ENCODE data around the gene KCNJ14. TPM values are rescaled to one million over a fixed set of nuclear protein-coding genes. Genes with fewer than 3 reads are reported as not detected.

The KCNJ14 gene
- total and polyA plus RNA-seq, 7 experiments from 2014 or later = 0.05 to 3.9 (median 2.1) TPM

DNA sequence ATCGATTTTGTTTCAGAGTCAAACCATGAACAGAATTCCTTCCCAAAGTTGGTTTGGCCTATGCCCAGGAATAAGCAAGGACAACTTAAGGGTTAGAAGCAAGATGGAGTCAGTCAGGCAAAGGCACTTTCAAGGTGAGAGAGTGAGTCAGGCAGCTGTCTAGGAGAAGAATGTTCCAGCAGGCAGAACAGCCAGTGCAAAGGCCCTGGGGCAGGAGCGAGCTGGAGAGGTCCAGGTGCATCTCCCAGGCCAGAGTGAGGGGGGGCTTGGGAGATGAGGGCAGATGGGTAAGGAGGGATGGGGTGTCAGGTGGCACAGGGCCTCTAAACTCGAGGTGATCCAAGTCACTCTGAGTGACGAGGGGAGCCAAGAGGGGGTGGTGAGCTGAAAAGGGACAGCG, 18.8 kb upstream of the KCNJ14 start:
- Mint-ChIP-seq H3K27ac (no peak overlapping the region), H3K27me3 (peaks cover 10 to 32% (median 18%) of the 10 kb centered on the region in 5 donors), H3K4me3 (no peak overlapping the region), H3K4me1 (peaks cover 0 to 3% (median 0%) of the 10 kb centered on the region in 7 donors), H3K9me3 (peaks cover 0 to 1% (median 0%) of the 10 kb centered on the region in 11 donors), H3K36me3 (no peaks in the 10 kb centered on the region)
- no peak for ATAC-seq
- no peaks in the 10 kb centered on the region for H3K9me3 ChIP-seq (ENCODE audit: control insufficient read depth in 2 of 3, low read length in 3 of 3)
- H3K36me3 ChIP-seq (ENCODE audit: control insufficient read depth in 2 of 3, insufficient read depth in 3 of 3, low read length in 3 of 3) = no peaks in the 10 kb centered on the region
- H3K27me3 ChIP-seq (ENCODE audit: control insufficient read depth in 2 of 2, insufficient read depth in 2 of 2, low read length in 2 of 2) = peaks cover 0 to under 1% of the 10 kb centered on the region in 2 donors
- intact Hi-C loops (cut with micrococcal nuclease) = no loop called here
- H3K27ac ChIP-seq (ENCODE audit: low read depth, low read length) = no peak overlapping the region
- no peaks in the 10 kb centered on the region for H3K4me1 ChIP-seq (ENCODE audit: control insufficient read depth in 2 of 2, insufficient read depth in 2 of 2, low read length in 2 of 2)
- H3K4me3 ChIP-seq (ENCODE audit: low read length) = no peak overlapping the region
- CTCF ChIA-PET = interaction anchor here (1.2 kb wide), 1 partner anchor 148 kb away, joined by 3 read pairs; no protein-coding TSS in a partner anchor
- POLR2A ChIA-PET = no interaction called here
- no peak for DNase-seq

DNA sequence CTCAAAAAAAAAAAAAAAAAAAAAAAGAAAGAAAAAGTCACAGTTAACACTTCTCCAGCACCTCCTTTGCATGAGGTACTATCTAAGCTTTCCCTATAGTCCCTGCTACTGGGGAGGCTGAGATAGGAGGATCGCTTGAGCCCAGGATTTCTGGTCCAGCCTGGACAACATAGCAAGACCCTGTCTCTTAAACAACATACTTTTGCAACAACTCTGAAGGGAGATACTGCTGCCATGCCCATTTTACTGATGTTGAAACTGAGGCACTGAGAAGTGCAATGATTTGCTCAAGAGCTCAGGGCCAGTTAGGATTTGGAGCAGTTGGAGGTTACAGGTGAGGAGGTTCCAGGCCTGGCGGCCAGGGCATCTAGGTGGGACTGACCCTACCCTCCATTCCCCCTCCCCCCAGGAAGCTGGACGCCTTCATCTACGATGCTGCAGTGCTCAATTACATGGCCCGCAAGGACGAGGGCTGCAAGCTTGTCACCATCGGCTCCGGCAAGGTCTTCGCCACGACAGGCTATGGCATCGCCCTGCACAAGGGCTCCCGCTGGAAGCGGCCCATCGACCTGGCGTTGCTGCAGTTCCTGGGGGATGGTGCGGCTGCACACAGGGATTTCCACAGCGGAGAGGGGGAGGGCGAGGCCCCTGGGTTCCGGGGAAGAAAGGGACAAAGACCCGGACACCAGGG, 13.9 kb upstream of the KCNJ14 start:
- Mint-ChIP-seq H3K36me3 (peaks cover 0 to 5% (median 0%) of the 10 kb centered on the region in 5 donors), H3K27me3 (peaks cover 13 to 48% (median 27%) of the 10 kb centered on the region in 5 donors), H3K27ac (peak overlapping the region in 1 of 9 donors; percentile 17), H3K4me1 (peaks cover 10 to 25% (median 21%) of the 10 kb centered on the region in 7 donors), H3K9me3 (peaks cover 0 to 1% (median 0%) of the 10 kb centered on the region in 11 donors), H3K4me3 (peak overlapping the region in 9 of 10 donors; percentile 53 to 77 (median 68))
- ChIA-PET POLR2A (interaction anchor here (0.7 kb wide), 1 partner anchor 1167 kb away, joined by 3 read pairs; no protein-coding TSS in a partner anchor), CTCF (no interaction called here)
- H3K36me3 ChIP-seq (ENCODE audit: control insufficient read depth in 2 of 3, insufficient read depth in 3 of 3, low read length in 3 of 3) = peaks cover 0 to 4% (median 0%) of the 10 kb centered on the region in 3 experiments
- intact Hi-C loops (cut with micrococcal nuclease) = no loop called here
- H3K27me3 ChIP-seq (ENCODE audit: control insufficient read depth in 2 of 2, insufficient read depth in 2 of 2, low read length in 2 of 2) = peaks cover 0 to 8% of the 10 kb centered on the region in 2 donors
- no peaks in the 10 kb centered on the region for H3K9me3 ChIP-seq (ENCODE audit: control insufficient read depth in 2 of 3, low read length in 3 of 3)
- no peak for DNase-seq
- ATAC-seq = no peak
- H3K27ac ChIP-seq (ENCODE audit: low read depth, low read length) = no peak overlapping the region
- H3K4me3 ChIP-seq (ENCODE audit: low read length) = no peak overlapping the region
- H3K4me1 ChIP-seq (ENCODE audit: control insufficient read depth in 2 of 2, insufficient read depth in 2 of 2, low read length in 2 of 2) = peaks cover 18 to 20% of the 10 kb centered on the region in 2 donors

DNA sequence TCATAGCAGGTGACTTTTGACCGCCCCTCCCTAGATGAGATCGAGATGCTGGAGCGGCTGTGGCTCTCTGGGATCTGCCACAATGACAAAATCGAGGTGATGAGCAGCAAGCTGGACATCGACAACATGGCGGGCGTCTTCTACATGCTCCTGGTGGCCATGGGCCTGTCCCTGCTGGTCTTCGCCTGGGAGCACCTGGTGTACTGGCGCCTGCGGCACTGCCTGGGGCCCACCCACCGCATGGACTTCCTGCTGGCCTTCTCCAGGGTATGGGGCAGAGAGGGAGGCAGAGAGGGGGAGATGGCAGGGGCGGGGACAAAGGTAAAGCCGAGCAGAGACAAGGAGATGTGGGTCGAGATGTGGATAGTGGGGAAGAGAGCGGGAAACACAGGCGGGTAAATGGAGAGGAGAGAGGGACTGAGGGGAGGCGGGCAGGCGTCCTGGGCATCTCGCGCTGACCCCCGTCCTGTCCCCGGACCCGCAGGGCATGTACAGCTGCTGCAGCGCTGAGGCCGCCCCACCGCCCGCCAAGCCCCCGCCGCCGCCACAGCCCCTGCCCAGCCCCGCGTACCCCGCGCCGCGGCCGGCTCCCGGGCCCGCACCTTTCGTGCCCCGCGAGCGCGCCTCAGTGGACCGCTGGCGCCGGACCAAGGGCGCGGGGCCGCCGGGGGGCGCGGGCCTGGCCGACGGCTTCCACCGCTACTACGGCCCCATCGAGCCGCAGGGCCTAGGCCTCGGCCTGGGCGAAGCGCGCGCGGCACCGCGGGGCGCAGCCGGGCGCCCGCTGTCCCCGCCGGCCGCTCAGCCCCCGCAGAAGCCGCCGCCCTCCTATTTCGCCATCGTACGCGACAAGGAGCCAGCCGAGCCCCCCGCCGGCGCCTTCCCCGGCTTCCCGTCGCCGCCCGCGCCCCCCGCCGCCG, 13.0 kb upstream of the KCNJ14 start:
- peaks cover 20 to 22% of the 10 kb centered on the region in 2 donors for H3K4me1 ChIP-seq (ENCODE audit: control insufficient read depth in 2 of 2, insufficient read depth in 2 of 2, low read length in 2 of 2)
- POLR2A ChIA-PET = no interaction called here
- H3K9me3 Mint-ChIP-seq = peaks cover 0 to 1% (median 0%) of the 10 kb centered on the region in 11 donors

DNA sequence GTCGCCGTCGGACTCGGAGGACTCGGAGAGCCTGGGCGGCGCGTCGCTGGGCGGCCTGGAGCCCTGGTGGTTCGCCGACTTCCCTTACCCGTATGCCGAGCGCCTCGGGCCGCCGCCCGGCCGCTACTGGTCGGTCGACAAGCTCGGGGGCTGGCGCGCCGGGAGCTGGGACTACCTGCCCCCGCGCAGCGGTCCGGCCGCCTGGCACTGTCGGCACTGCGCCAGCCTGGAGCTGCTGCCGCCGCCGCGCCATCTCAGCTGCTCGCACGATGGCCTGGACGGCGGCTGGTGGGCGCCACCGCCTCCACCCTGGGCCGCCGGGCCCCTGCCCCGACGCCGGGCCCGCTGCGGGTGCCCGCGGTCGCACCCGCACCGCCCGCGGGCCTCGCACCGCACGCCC, 12.1 kb upstream of the KCNJ14 start:
- ATAC-seq = no peak
- POLR2A ChIA-PET = interaction anchor here (0.9 to 1.0 kb wide), 2 partner anchors 12 to 79 kb away, joined by 3 read pairs; partner anchors contain the start of genes KCNJ14, SYNGR4 and TMEM143
- Histone ChIP-seq H3K36me3 (ENCODE audit: control insufficient read depth in 2 of 3, insufficient read depth in 3 of 3, low read length in 3 of 3) (peaks cover 6 to 15% (median 10%) of the 10 kb centered on the region in 3 experiments), H3K4me1 (ENCODE audit: control insufficient read depth in 2 of 2, insufficient read depth in 2 of 2, low read length in 2 of 2) (peaks cover 20 to 22% of the 10 kb centered on the region in 2 donors), H3K27me3 (ENCODE audit: control insufficient read depth in 2 of 2, insufficient read depth in 2 of 2, low read length in 2 of 2) (peaks cover 0 to 8% of the 10 kb centered on the region in 2 donors), H3K27ac (ENCODE audit: low read depth, low read length) (no peak overlapping the region), H3K4me3 (ENCODE audit: low read length) (no peak overlapping the region), H3K9me3 (ENCODE audit: control insufficient read depth in 2 of 3, low read length in 3 of 3) (no peaks in the 10 kb centered on the region)
- peak in 3 of 9 donors; percentile 13 to 25 (median 14) for DNase-seq
- Mint-ChIP-seq H3K9me3 (peaks cover 0 to 1% (median 0%) of the 10 kb centered on the region in 11 donors), H3K4me3 (peak overlapping the region in 1 of 10 donors; percentile 93), H3K27me3 (peaks cover 12 to 45% (median 21%) of the 10 kb centered on the region in 5 donors), H3K27ac (no peak overlapping the region), H3K36me3 (peaks cover 2 to 9% (median 6%) of the 10 kb centered on the region in 5 donors), H3K4me1 (peaks cover 13 to 37% (median 31%) of the 10 kb centered on the region in 7 donors)
- CTCF ChIA-PET = interaction anchor here (0.6 kb wide), 1 partner anchor 1905 kb away, joined by 3 read pairs; no protein-coding TSS in a partner anchor
- intact Hi-C loops (cut with micrococcal nuclease) = no loop called here

More for the DNA sequence above, 13.0 kb upstream of the KCNJ14 start:
- Mint-ChIP-seq H3K4me1 (peaks cover 10 to 28% (median 24%) of the 10 kb centered on the region in 7 donors), H3K36me3 (peaks cover 0 to 5% (median 0%) of the 10 kb centered on the region in 5 donors), H3K27ac (peak overlapping the region in 1 of 9 donors; percentile 52), H3K27me3 (peaks cover 12 to 45% (median 27%) of the 10 kb centered on the region in 5 donors), H3K4me3 (peak overlapping the region; percentile 48 to 77 (median 66))
- intact Hi-C loops (cut with micrococcal nuclease) = no loop called here
- CTCF ChIA-PET = interaction anchor here (0.6 kb wide), 1 partner anchor 1904 kb away, joined by 3 read pairs; no protein-coding TSS in a partner anchor
- no peak overlapping the region for H3K27ac ChIP-seq (ENCODE audit: low read depth, low read length)
- ATAC-seq = no peak
- H3K4me3 ChIP-seq (ENCODE audit: low read length) = no peak overlapping the region
- peaks cover 2 to 7% (median 2%) of the 10 kb centered on the region in 3 experiments for H3K36me3 ChIP-seq (ENCODE audit: control insufficient read depth in 2 of 3, insufficient read depth in 3 of 3, low read length in 3 of 3)
- no peak for DNase-seq
- peaks cover 0 to 8% of the 10 kb centered on the region in 2 donors for H3K27me3 ChIP-seq (ENCODE audit: control insufficient read depth in 2 of 2, insufficient read depth in 2 of 2, low read length in 2 of 2)
- no peaks in the 10 kb centered on the region for H3K9me3 ChIP-seq (ENCODE audit: control insufficient read depth in 2 of 3, low read length in 3 of 3)

DNA sequence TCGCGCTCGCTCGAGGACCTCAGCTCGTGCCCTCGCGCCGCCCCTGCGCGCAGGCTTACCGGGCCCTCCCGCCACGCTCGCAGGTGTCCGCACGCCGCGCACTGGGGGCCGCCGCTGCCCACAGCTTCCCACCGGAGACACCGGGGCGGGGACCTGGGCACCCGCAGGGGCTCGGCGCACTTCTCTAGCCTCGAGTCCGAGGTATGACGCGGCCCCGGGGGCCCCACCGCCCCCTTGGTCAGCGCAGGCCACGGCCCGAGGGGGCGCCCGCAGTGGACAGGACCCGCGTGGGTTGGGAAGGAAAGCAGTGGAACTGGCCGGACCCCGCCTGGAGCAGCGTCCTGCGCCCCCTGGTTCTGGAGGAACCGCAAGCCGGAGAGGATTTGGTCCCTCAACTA, 11.6 kb upstream of the KCNJ14 start:
- H3K27ac ChIP-seq (ENCODE audit: low read depth, low read length) = no peak overlapping the region
- no peaks in the 10 kb centered on the region for H3K9me3 ChIP-seq (ENCODE audit: control insufficient read depth in 2 of 3, low read length in 3 of 3)
- ChIA-PET POLR2A (interaction anchor here (0.9 to 1.0 kb wide), 2 partner anchors 12 to 80 kb away, joined by 3 read pairs; partner anchors contain the start of genes KCNJ14, SYNGR4 and TMEM143), CTCF (no interaction called here)
- peak in 1 of 9 donors; percentile 16 for DNase-seq
- peaks cover 0 to 1% (median 0%) of the 10 kb centered on the region in 11 donors for H3K9me3 Mint-ChIP-seq
- peak overlapping the region; percentile 80 for H3K4me3 ChIP-seq (ENCODE audit: low read length)
- peaks cover 20 to 22% of the 10 kb centered on the region in 2 donors for H3K4me1 ChIP-seq (ENCODE audit: control insufficient read depth in 2 of 2, insufficient read depth in 2 of 2, low read length in 2 of 2)
- intact Hi-C loops (cut with micrococcal nuclease) = loop anchor here (2.0 kb wide), 4 partner anchors 25 to 1323 kb away; partner anchors contain the start of genes AP2A1 (in 1 of the 2) and KDELR1 (in 1 of the 2)
- peak overlapping the region in 5 of 10 donors; percentile 90 to 95 (median 93) for H3K4me3 Mint-ChIP-seq
- H3K36me3 ChIP-seq (ENCODE audit: control insufficient read depth in 2 of 3, insufficient read depth in 3 of 3, low read length in 3 of 3) = peaks cover 6 to 20% (median 12%) of the 10 kb centered on the region in 3 experiments
- peaks cover 18 to 41% (median 34%) of the 10 kb centered on the region in 7 donors for H3K4me1 Mint-ChIP-seq
- peaks cover 12 to 45% (median 21%) of the 10 kb centered on the region in 5 donors for H3K27me3 Mint-ChIP-seq
- H3K27ac Mint-ChIP-seq = no peak overlapping the region
- ATAC-seq = no peak
- peaks cover 0 to 8% of the 10 kb centered on the region in 2 donors for H3K27me3 ChIP-seq (ENCODE audit: control insufficient read depth in 2 of 2, insufficient read depth in 2 of 2, low read length in 2 of 2)
- H3K36me3 Mint-ChIP-seq = peaks cover 7 to 13% (median 11%) of the 10 kb centered on the region in 5 donors
